Activated CD8-positive, alpha-beta memory T cell treated with anti-CD3 and anti-CD28 coated beads for 4 hours (primary cell): ENCODE measurements around the gene SFMBT2.

Source experiments
- DNase-seq, 2 donors: peaks; one replicate each; pipeline ENCODE4 v3.0.0-alpha.2; 2020; ENCODE audit warnings: low read depth in 2 of 2

Gene SFMBT2

DNA sequence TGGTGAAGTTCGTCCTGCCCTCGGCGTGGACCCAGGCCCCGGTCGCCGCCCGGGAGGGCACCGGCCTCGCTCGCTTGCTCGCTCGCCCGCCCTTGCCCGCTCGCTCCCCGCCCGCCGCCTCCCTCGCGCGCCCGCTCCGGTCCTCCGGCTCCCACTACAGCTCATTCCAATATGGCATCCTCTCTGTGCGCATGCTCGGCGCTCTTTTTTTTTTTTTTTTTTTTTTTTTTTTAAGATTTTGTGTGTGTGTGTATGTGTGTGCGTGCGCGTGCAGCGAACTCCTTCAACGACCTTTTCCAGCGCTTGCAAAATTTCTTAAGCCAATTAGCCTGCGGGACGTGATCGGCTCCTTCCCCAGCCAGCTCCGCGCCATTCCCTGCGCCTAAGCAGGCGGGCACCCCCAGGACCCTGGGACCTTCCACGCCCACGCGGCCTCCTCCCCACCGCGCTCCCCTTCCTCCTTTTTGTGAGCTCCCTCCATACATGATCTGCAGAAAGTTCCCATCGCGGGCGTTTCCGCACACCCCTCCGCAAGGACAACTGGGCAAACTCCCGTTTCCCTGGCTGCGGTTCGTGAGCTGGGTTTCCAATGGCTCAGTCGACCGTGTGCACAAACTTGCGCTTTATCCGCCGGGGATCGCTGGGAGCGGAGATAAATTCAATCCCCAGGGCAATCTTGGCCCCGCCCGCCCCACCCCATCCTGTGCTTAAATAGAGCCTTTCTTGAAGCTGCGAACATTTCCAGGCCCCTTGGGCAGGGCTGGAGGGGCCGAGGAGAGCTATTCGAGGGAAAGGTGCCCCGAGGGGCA, at the start of gene SFMBT2:
Gene SFMBT2, minus strand, starts transcription at position 173 of the 809 bp plus-strand sequence. CDS start 29,136 bp downstream, outside the sequence.
- DNase-seq, result no peak

- DNase-seq, result no peak
These were observed 49.2 kb upstream of the SFMBT2 start for GRCh38 chr10:7460006-7460405.

DNA sequence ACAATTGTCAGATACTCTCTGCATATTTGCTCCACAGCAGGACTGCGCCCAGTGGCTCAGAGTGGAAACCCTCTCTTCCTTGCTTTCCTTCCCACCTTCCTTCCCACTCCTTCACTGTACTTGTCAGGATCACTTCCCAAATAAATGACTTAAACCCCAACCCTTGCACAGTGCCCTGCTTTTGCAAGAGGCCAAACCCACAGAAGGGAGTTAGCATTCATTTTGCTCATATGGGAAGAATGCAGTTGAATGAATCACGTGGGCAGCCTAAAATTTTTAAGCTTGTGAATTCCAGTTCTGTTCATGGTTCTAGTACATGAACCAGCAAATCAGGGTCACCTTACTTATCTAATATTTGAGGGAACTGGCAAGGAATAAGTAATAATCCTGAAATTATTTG, 47.7 kb upstream of the SFMBT2 start:
- DNase-seq, result no peak

GRCh38 chr10:7457478-7458316, 46.9 kb upstream of the SFMBT2 start:
- DNase-seq, result no peak

- no peak for DNase-seq
These were observed 38.3 kb upstream of the SFMBT2 start for GRCh38 chr10:7449063-7449695.

DNA sequence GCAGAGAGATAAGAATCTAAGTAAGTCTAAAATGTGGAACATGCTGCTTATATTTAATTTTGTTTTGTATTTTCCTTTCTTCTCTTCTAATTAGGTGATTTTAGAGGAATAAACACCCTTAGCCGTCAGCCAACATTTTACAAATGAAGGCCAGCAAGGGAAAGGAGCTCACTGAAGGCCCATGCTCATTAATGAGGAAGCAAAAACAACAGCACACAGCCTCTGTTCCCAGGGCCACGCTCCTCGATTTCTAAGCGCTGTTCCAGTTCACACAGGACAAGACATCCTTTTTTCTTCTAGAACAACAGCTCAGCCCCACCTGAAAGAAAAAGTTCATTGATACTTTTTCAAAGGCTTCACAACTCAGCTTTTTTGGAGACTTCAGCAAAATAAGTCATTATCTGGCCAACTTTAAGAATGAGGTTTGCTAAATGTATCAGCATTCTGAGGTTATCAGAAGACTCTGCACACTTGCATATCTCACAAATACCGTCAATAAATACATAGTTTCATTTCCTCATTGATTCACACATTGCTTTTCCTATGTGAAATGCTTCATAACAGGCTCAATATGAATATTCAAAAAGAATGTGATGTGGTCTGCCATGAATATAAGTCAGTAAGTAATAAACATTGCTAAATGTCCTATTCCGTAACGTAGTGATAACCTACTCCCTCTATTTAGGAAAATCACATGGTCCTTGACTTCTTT, 34.8 kb upstream of the SFMBT2 start:
- DNase-seq, result no peak

DNA sequence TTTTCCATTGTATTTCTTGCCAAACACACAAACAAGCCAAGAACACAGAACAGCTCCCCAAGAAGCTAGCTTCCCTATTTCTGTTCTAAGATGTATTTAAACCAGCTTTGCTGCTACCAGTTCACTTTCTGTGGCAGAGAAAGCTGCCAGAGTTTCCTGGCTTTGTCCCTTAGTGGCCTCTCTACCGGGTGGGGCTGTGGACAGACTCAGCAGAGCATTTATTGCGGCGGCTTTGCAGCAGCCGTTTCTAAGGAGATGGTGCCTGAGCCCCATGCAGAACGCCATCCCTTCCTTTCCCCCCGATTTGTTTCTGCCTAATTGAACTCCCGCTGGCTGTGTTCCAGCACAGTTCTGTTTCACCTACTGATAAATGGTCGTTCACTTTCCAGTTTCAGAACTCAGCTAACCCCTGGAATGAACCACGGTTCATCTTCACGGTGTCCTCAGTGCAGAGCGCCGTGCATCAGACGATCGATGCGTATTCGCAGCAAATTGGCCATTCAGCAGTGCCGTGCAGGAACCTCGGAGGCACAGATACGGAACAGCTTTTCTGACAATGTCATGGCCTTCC, 33.8 kb upstream of the SFMBT2 start:
- DNase-seq, result no peak

- DNase-seq, result no peak
These were observed 32.2 kb upstream of the SFMBT2 start for GRCh38 chr10:7443036-7443435.

- no peak for DNase-seq
These were observed 30.7 kb upstream of the SFMBT2 start for GRCh38 chr10:7441403-7442147.

DNA sequence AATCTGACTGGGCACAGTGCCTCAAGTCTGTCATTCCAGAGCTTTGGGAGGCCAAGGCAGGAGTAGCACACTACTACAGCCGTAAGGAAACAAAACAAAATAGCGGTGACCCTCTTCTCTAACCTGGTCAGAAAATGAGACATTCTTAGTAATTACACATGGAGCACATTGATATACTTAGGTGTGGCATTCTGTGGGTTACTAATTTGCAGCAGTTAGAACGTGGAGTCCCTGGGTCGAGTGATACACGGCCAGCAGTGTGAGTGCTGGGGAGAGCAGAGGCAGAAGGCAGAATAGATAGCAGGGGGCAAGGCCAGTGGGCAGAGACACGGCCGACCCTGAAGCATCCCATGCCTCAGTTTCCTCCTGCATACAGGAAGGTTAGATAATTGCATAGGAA, 28.9 kb upstream of the SFMBT2 start:
- DNase-seq, result no peak

- no peak for DNase-seq
These were observed 27.6 kb upstream of the SFMBT2 start for GRCh38 chr10:7438196-7438986.

- no peak for DNase-seq
These were observed 25.8 kb upstream of the SFMBT2 start for GRCh38 chr10:7436490-7437100.

GRCh38 chr10:7435674-7436073, 24.8 kb upstream of the SFMBT2 start:
- no peak for DNase-seq

GRCh38 chr10:7434378-7434777, 23.5 kb upstream of the SFMBT2 start:
- DNase-seq, result no peak

DNA sequence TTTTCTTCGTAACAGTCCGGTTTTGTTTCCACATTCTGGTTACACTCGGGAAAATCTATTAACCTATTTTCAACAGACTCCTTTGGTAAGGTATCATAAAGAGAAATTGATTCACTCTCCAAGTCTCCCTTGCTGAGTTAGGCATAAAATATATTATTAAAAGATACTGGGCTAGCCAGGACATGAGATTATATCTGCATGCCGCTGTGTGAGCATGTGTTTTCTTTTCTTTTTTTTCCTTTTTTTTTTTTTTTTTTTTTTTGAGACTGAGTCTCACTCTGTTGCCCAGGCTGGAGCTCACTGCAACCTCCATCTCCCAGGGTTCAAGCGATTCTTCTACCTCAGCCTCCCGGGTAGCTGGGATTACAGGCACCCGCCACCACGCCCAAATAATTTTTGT, 23.0 kb upstream of the SFMBT2 start:
- DNase-seq, result no peak

DNA sequence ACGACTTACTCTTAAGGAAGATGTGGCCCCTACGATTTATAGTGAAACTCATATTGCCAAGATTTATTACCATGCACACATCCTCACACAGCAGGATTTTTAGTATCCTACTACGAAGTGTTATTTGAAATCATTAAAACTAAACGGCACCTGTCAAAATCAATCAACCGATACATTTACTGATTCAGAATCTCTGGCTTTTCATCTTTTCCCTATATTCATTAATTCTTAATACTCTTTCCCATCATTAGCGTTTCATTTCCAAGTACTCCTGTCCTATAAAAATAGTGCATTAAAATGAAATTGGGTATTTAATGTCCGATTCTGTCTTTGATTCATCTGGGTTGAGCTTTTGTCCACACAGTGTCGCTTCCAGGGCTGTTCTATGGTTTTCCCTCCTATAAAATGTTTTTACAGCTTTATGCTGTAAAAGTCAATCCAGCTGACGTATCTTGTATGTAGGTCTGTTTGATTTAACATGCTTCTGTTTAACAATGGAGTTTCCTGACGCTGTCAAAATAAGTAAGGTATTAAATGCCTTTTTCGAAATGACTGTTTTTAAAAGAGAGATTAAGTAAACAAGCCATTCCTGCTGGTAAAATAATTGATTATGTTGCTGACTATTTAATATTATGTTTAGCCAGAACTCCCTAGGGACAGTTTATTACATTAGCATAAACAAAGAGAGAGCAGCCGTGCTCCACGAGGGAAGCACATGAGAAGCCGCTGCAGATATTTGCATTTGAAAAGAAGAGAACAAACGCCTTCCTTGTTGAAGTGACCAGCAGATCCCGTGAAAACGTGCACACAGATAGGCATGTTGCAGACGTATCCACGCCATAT, 22.3 kb upstream of the SFMBT2 start:
- no peak for DNase-seq

DNA sequence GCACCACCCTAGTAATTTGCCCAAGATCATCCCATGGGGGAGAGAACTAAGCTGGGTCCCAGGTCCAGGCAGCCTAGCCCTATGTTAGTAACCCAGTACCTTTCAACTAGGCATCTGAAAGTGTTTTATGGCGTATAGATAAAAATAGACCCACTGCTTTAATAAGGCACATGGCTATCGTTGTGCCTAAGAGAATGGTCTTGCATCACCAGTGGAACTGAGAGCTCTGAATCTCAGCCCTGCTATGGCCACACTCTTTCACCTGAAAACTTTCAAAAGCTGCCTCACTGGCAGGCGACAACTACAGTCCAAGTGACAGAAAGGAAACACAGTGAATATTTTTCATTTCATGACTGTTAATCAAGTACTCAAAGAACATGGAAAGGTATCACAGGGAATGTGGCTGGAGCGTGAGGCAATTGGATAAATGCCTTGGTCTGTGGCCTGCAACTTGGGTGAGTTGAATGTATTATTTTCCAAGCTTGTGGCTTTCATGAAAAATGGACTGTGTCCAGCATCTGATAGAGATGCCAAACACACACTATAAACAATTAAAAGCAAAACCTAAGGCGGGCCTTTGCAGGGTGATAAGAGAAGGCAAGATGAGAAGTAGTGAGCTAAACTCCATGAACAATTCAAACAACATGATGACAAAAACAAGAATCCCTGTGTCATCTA, 18.0 kb upstream of the SFMBT2 start:
- DNase-seq, result no peak

DNA sequence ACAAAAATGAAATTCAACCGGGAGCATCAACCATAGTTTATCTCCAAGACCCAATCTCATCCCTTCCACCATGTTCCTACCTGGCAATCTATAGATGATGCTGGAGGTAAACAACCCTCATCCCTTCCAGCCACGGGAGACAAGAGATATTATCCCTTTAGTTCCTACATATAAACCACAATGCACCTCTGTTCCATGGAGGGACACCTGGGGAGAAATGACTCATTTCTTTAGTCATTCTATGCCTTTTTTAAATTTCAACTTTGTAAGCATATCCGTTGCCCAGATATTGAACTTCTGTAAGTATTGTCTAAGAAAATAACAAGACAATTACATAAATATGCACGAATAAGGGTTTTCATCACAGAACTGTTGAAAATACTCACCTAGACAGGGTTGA, 15.5 kb upstream of the SFMBT2 start:
- DNase-seq, result no peak
